NCI-H128 (cell line): ENCODE measurements around the gene NETO2.
A peak's percentile ranks its signal among the peaks of the same experiment; 100 is the strongest.
"Not testable (repeated sequence)": the region's sequence is repeated elsewhere in the genome, so short reads cannot be mapped to it uniquely, and the experiment has no call there.

Experiments
- DNase-seq: peaks from one replicate; lab custom pipeline; 2025; ENCODE audit not compliant: unreplicated experiment; lab: John Stamatoyannopoulos, UW

Gene NETO2

GRCh38 chr16:47143677-47144558 is at the start of gene NETO2:
NETO2 (minus strand) TSS chr16:47143945; CDS start chr16:47143612, 333 bp downstream.
- DNase-seq = no peak

- no peak for DNase-seq
These were observed 38.6 kb upstream of the NETO2 start for GRCh38 chr16:47182318-47182717.

- not testable (repeated sequence) for DNase-seq
These were observed 37.3 kb upstream of the NETO2 start for GRCh38 chr16:47181066-47181465.

- DNase-seq = no peak
These were observed 36.3 kb upstream of the NETO2 start for GRCh38 chr16:47180073-47180472.

GRCh38 chr16:47175152-47175551 is 31.4 kb upstream of the NETO2 start:
- DNase-seq = no peak

- no peak for DNase-seq
These were observed 19.1 kb upstream of the NETO2 start for GRCh38 chr16:47162670-47163420.

- DNase-seq = no peak
These were observed 17.7 kb upstream of the NETO2 start for GRCh38 chr16:47161464-47161863.

- DNase-seq = no peak
These were observed 16.7 kb upstream of the NETO2 start for GRCh38 chr16:47160422-47160821.

- DNase-seq = no peak
These were observed 15.2 kb upstream of the NETO2 start for GRCh38 chr16:47158992-47159391.

GRCh38 chr16:47156680-47157215 is 13.0 kb upstream of the NETO2 start:
- DNase-seq = no peak

GRCh38 chr16:47152501-47152900 is 8.8 kb upstream of the NETO2 start:
- DNase-seq = not testable (repeated sequence)

- no peak for DNase-seq
These were observed 6.3 kb upstream of the NETO2 start for GRCh38 chr16:47150067-47150466.

GRCh38 chr16:47144559-47144877 is 773 bp upstream of the NETO2 start:
- DNase-seq = no peak

- peak; percentile 8 for DNase-seq
These were observed 696 bp downstream of the NETO2 start for GRCh38 chr16:47142821-47143676.

GRCh38 chr16:47142486-47142820 is 1.3 kb downstream of the NETO2 start:
- DNase-seq = no peak

- peak; percentile 86 for DNase-seq
These were observed 1.8 kb downstream of the NETO2 start for GRCh38 chr16:47141773-47142485.

GRCh38 chr16:47140686-47141085 is 3.1 kb downstream of the NETO2 start:
- no peak for DNase-seq

GRCh38 chr16:47139561-47140185 is 4.1 kb downstream of the NETO2 start:
- DNase-seq = no peak

GRCh38 chr16:47137925-47138324 is 5.8 kb downstream of the NETO2 start:
- DNase-seq = not testable (repeated sequence)
